Femur (tissue), 1 donor: ENCODE results near the gene FAM167B.
"Not testable (repeated sequence)": the region's sequence is repeated elsewhere in the genome, so short reads cannot be mapped to it uniquely, and the experiment has no call there.

Experiments used
- DNase-seq: peaks from one replicate; pipeline ENCODE4 v3.0.0-alpha.2; 2017

FAM167B gene

GRCh38 chr1:32263744-32264143 is 16.7 kb downstream of the FAM167B start:
- no peak for DNase-seq

DNA sequence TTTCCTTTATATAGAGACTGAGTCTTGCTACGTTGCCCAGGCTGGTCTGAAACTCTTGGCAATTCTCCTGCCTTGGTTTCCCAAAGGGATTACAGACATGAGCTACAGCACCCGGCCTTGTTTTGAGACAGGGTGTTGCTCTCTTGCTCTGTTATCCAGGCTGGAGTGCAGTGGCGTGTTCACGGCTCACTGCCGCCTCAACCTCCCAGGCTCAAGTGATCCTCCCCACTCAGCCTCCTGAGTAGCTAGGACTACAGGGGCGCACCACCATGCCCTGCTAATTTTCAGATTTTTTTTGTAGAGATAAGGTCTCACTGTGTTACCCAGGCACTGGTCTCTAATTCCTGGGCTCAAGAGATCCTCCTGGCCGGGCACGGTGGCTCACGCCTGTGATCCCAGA is 18.8 kb downstream of the FAM167B start:
- DNase-seq, result no peak

GRCh38 chr1:32266921-32267591 is 20.0 kb downstream of the FAM167B start:
- DNase-seq, result no peak

GRCh38 chr1:32269744-32270143 is 22.7 kb downstream of the FAM167B start:
- DNase-seq, result no peak

- no peak for DNase-seq
These were observed 25.8 kb downstream of the FAM167B start for GRCh38 chr1:32272557-32273390.

- no peak for DNase-seq
These were observed 26.6 kb downstream of the FAM167B start for GRCh38 chr1:32273391-32274208.

- no peak for DNase-seq
These were observed 27.8 kb downstream of the FAM167B start for GRCh38 chr1:32274646-32275340.

DNA sequence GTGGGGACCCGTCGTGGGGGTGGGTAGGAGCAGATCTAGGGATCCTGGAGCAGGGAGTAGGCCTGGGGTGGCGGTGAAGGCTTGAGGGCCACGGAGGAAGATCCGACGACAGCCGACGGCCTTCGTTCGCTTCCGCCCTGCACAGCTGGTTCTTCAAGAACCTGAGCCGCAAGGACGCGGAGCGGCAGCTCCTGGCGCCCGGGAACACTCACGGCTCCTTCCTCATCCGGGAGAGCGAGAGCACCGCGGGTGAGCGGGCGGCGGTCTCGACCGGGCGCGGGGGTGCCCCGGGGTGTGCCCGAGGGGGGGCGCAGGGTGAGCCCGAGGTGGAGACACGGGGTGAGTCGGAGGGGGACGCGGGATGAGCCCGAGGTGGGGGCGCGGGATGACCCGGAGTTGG is 28.4 kb downstream of the FAM167B start:
- DNase-seq, result no peak

GRCh38 chr1:32276032-32276782 is 29.2 kb downstream of the FAM167B start:
- no peak for DNase-seq

- DNase-seq, result not testable (repeated sequence)
These were observed 37.8 kb downstream of the FAM167B start for GRCh38 chr1:32284777-32285176.

- no peak for DNase-seq
These were observed 38.6 kb downstream of the FAM167B start for GRCh38 chr1:32285658-32286057.

DNA sequence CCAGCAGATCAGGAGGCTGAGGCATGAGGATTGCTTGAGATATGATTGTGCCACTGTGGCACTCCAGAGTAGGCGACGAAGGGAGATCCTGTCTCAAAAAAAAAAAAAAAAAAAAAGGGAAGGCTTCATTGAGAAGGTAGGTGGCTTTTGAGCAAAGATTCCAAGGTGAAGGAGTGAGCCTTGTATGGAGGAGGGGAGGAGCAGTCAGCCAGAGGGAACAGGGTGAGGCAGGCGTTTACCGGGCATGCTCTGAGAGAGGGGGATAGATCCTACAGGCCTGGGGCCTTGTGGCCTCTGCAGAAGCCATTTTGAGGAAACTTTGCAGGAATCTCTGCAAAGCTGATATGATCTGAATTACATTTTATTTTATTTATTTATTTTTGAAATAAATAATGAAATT is 39.7 kb downstream of the FAM167B start:
- DNase-seq, result no peak

DNA sequence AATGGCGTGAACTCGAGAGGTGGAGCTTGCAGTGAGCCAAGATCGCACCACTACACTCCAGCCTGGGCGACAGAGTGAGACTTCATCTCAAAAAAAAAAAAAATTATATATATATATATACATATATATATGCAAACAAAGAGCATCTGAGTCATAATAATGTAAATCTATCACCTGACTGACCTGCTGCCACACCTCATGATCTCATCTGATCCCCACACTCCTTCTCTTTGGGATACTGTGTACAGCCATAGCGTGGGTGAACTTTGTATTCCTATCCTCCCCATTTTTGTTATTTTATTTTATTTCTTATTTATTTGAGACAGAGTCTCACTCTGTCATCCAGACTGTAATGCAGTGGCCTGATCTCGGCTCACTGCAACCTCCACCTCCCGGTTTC is 42.2 kb downstream of the FAM167B start:
- DNase-seq, result no peak

GRCh38 chr1:32291145-32291707 is 44.2 kb downstream of the FAM167B start:
- DNase-seq, result no peak

- DNase-seq, result peak; percentile 94
These were observed 44.9 kb downstream of the FAM167B start, which contains the start of gene HDAC1 for GRCh38 chr1:32291708-32292538. Gene HDAC1 (plus strand): TSS chr1:32292083. CDS start chr1:32292170, 87 bp downstream.

DNA sequence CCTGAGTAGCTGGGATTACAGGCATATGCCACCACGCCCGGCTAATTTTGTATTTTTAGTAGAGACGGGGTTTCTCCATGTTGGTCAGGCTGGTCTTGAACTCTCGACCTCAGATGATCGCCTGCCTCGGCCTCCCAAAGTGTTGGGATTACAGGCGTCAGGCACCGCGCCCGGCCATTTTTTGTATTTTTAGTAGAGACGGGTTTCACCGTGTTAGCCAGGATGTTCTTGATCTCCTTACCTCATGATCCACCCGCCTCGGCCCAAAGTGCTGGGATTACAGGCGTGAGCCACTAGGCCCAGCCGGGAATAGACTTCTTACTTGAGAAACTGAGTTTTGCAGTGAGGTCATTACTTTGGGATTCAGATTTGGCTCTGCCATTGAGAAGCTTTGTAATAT is 51.2 kb downstream of the FAM167B start:
- not testable (repeated sequence) for DNase-seq
